WTC11 (cell line): ENCODE measurements around the gene DYRK1A. TPM values are rescaled to one million over a fixed set of nuclear protein-coding genes. Genes with fewer than 3 reads are reported as not detected.

Experiments
- ATAC-seq: fragments of 200-7000 bp; cut with Tn5 transposase; 2 replicates; pipeline ENCODE4 v1.10.0; 2021; ENCODE audit warnings: mild to moderate bottlenecking, moderate library complexity
- CTCF ChIA-PET: fragments of 300-600 bp; sonication (Branson Sonifier 250); formaldehyde crosslinking; loops from one replicate; lab custom pipeline; 2021; ENCODE audit warnings: antibody characterized with exemption; lab: Charles Lee
- POLR2A ChIA-PET: fragments of 350-600 bp; sonication (Branson Sonifier 250); formaldehyde crosslinking; loops from one replicate; lab custom pipeline; 2021; ENCODE audit warnings: antibody characterized with exemption; lab: Charles Lee
- DNase-seq: peaks from one replicate; pipeline ENCODE4 v3.0.0; 2021; ENCODE audit warnings: low spot score
- H3K27ac Mint-ChIP-seq: 2 replicates; pipeline ENCODE4 v1.8.0; 2021; ENCODE audit warnings: mixed read lengths
- H3K27me3 Mint-ChIP-seq: 2 replicates; pipeline ENCODE4 v1.8.0; 2021; ENCODE audit warnings: low read depth, mild to moderate bottlenecking, moderate library complexity, mixed read lengths
- H3K36me3 Mint-ChIP-seq: 2 replicates; pipeline ENCODE4 v1.8.0; 2021; ENCODE audit warnings: mixed read lengths
- H3K4me1 Mint-ChIP-seq: 2 replicates; pipeline ENCODE4 v1.8.0; 2022; ENCODE audit warnings: mixed read lengths
- H3K4me3 Mint-ChIP-seq: 2 replicates; pipeline ENCODE4 v1.8.0; 2021; ENCODE audit warnings: mild to moderate bottlenecking, moderate library complexity, mixed read lengths
- H3K9me3 Mint-ChIP-seq: 2 replicates; pipeline ENCODE4 v1.8.0; 2021; ENCODE audit warnings: mixed read lengths
- E2F5 ChIP-seq: sonication (generic); formaldehyde crosslinking; IDR thresholded peaks from 2 replicates; pipeline ENCODE4 v1.8.1; 2022; ENCODE audit warnings: mild to moderate bottlenecking, moderate library complexity, missing genetic modification reagents
- EMX1 ChIP-seq: fragments of 250-450 bp; sonication (Bioruptor Pico); IDR thresholded peaks from 2 replicates; pipeline ENCODE4 v1.8.0; 2021; ENCODE audit warnings: mild to moderate bottlenecking
- ERG ChIP-seq: fragments of 250-450 bp; sonication (Bioruptor Pico); IDR thresholded peaks from 2 replicates; pipeline ENCODE4 v1.8.0; 2021; ENCODE audit warnings: mild to moderate bottlenecking
- ETV6 ChIP-seq: sonication (generic); formaldehyde crosslinking; IDR thresholded peaks from 2 replicates; pipeline ENCODE4 v1.8.1; 2022; ENCODE audit warnings: mild to moderate bottlenecking, missing genetic modification reagents
- GRHL2 ChIP-seq: fragments of 250-450 bp; sonication (Bioruptor Pico); IDR thresholded peaks from 2 replicates; pipeline ENCODE4 v1.8.0; 2022; ENCODE audit warnings: mild to moderate bottlenecking, moderate library complexity; ENCODE audit not compliant: insufficient replicate concordance, severe bottlenecking
- GTF2I ChIP-seq: fragments of 250-450 bp; sonication (Bioruptor Pico); conservative IDR thresholded peaks from 2 replicates; pipeline ENCODE4 v1.4.0; 2021; ENCODE audit warnings: mild to moderate bottlenecking
- IRF2 ChIP-seq: sonication (generic); formaldehyde crosslinking; IDR thresholded peaks from 2 replicates; pipeline ENCODE4 v1.8.0; 2022; ENCODE audit warnings: low read depth, missing genetic modification reagents, borderline replicate concordance
- JAZF1 ChIP-seq: fragments of 250-450 bp; sonication (Bioruptor Pico); IDR thresholded peaks from 2 replicates; pipeline ENCODE4 v1.9.0; 2021; ENCODE audit warnings: moderate library complexity, mild to moderate bottlenecking, inconsistent platforms
- MLX ChIP-seq: sonication (generic); formaldehyde crosslinking; IDR thresholded peaks from 2 replicates; pipeline ENCODE4 v1.8.1; 2023; ENCODE audit warnings: mild to moderate bottlenecking, missing genetic modification reagents, moderate library complexity
- MYBL2 ChIP-seq: sonication (generic); formaldehyde crosslinking; IDR thresholded peaks from 2 replicates; pipeline ENCODE4 v1.8.1; 2023; ENCODE audit warnings: mild to moderate bottlenecking, moderate library complexity, missing genetic modification reagents
- NFATC4 ChIP-seq: fragments of 250-450 bp; sonication (Bioruptor Pico); IDR thresholded peaks from 2 replicates; pipeline ENCODE4 v1.9.0; 2021; ENCODE audit warnings: mild to moderate bottlenecking
- NFE2L1 ChIP-seq: sonication (generic); formaldehyde crosslinking; IDR thresholded peaks from 2 replicates; pipeline ENCODE4 v1.8.1; 2023; ENCODE audit warnings: missing genetic modification reagents
- NFYB ChIP-seq: sonication (generic); formaldehyde crosslinking; conservative IDR thresholded peaks from 2 replicates; pipeline ENCODE4 v1.8.0; 2022; ENCODE audit warnings: low read depth, missing genetic modification reagents
- OVOL2 ChIP-seq: fragments of 250-450 bp; sonication (Bioruptor Pico); IDR thresholded peaks from 2 replicates; pipeline ENCODE4 v1.9.0; 2021; ENCODE audit warnings: mild to moderate bottlenecking, borderline replicate concordance
- RELA ChIP-seq: sonication (generic); formaldehyde crosslinking; IDR thresholded peaks from 2 replicates; pipeline ENCODE4 v1.8.1; 2022; ENCODE audit warnings: missing genetic modification reagents, mild to moderate bottlenecking, borderline replicate concordance
- RORB ChIP-seq: fragments of 250-450 bp; sonication (Bioruptor Pico); IDR thresholded peaks from 2 replicates; pipeline ENCODE4 v1.9.0; 2021; ENCODE audit warnings: mild to moderate bottlenecking
- SMAD4 ChIP-seq: sonication (generic); formaldehyde crosslinking; IDR thresholded peaks from 2 replicates; pipeline ENCODE4 v1.8.0; 2022; ENCODE audit warnings: mild to moderate bottlenecking, missing genetic modification reagents
- TCF7 ChIP-seq: sonication (generic); formaldehyde crosslinking; IDR thresholded peaks from 2 replicates; pipeline ENCODE4 v1.8.0; 2022; ENCODE audit warnings: mild to moderate bottlenecking, low read depth, missing genetic modification reagents, moderate library complexity
- USF1 ChIP-seq: sonication (generic); formaldehyde crosslinking; IDR thresholded peaks from 2 replicates; pipeline ENCODE4 v1.8.0; 2022; ENCODE audit warnings: mild to moderate bottlenecking, missing genetic modification reagents
- USF2 ChIP-seq: sonication (generic); formaldehyde crosslinking; IDR thresholded peaks from 2 replicates; pipeline ENCODE4 v1.8.1; 2023; ENCODE audit warnings: mild to moderate bottlenecking, missing genetic modification reagents, moderate library complexity
- ZBTB21 ChIP-seq: sonication (generic); formaldehyde crosslinking; IDR thresholded peaks from 2 replicates; pipeline ENCODE4 v1.8.1; 2023; ENCODE audit warnings: mild to moderate bottlenecking, missing genetic modification reagents, borderline replicate concordance
- ZNF121 ChIP-seq: sonication (generic); formaldehyde crosslinking; IDR thresholded peaks from 2 replicates; pipeline ENCODE4 v1.8.0; 2023; ENCODE audit warnings: missing genetic modification reagents
- ZNF138 ChIP-seq: sonication (generic); formaldehyde crosslinking; conservative IDR thresholded peaks from 2 replicates; pipeline ENCODE4 v1.8.1; 2022; ENCODE audit warnings: mild to moderate bottlenecking, moderate library complexity, missing genetic modification reagents
- ZNF232 ChIP-seq: sonication (generic); formaldehyde crosslinking; IDR thresholded peaks from 2 replicates; pipeline ENCODE4 v1.8.0; 2022; ENCODE audit warnings: mild to moderate bottlenecking, missing genetic modification reagents
- ZNF317 ChIP-seq: sonication (generic); formaldehyde crosslinking; IDR thresholded peaks from 2 replicates; pipeline ENCODE4 v1.8.1; 2023; ENCODE audit warnings: low read depth, mild to moderate bottlenecking, moderate library complexity, missing genetic modification reagents, borderline replicate concordance
- ZNF671 ChIP-seq: fragments of 250-450 bp; sonication (Bioruptor Pico); IDR thresholded peaks from 2 replicates; pipeline ENCODE4 v1.8.0; 2021; ENCODE audit warnings: mild to moderate bottlenecking
- total RNA-seq: library from RNA; stranded (reverse); gene quantifications from 3 replicates; pipeline ENCODE4 v1.2.3, GENCODE V29; 2021

DYRK1A gene
- total RNA-seq, 1 experiment from 2014 or later, result 56.5 TPM

- DNase-seq (no peak), ATAC-seq (no peak)
- ChIA-PET POLR2A (no interaction called here), CTCF (interaction anchor here (1.3 kb wide), 1 partner anchor 74 kb away, joined by 4 read pairs; no protein-coding TSS in a partner anchor)
- Mint-ChIP-seq H3K4me1 (peaks cover 23% of the 10 kb centered on the region; the same call in 1 of the 2 replicates), H3K27me3 (no peaks in the 10 kb centered on the region), H3K9me3 (no peaks in the 10 kb centered on the region), H3K27ac (no peak overlapping the region), H3K4me3 (no peak overlapping the region), H3K36me3 (peaks cover 25% of the 10 kb centered on the region)
- TF ChIP-seq ERG (CRISPR knock-in tag), result no peak
- TF ChIP-seq OVOL2 (CRISPR knock-in tag), result no peak
- TF ChIP-seq MYBL2, result no peak
- TF ChIP-seq NFATC4 (CRISPR knock-in tag), result no peak
- no peak for TF ChIP-seq SMAD4 (CRISPR knock-in tag)
- no peak for TF ChIP-seq GTF2I (CRISPR knock-in tag)
- no peak for TF ChIP-seq ZNF232 (CRISPR knock-in tag)
- TF ChIP-seq USF2 (CRISPR knock-in tag), result no peak
- TF ChIP-seq TCF7, result no peak
- no peak for TF ChIP-seq RELA (CRISPR knock-in tag)
- TF ChIP-seq USF1 (CRISPR knock-in tag), result no peak
- TF ChIP-seq ZNF671 (CRISPR knock-in tag), result no peak
- no peak for TF ChIP-seq EMX1 (CRISPR knock-in tag)
Measured at GRCh38 chr21:37490084-37490483, 123.5 kb downstream of the DYRK1A start.

- ChIA-PET POLR2A (no interaction called here), CTCF (interaction anchor here (0.6 to 1.7 kb wide), 11 partner anchors 13 to 330 kb away, joined by 3 to 8 read pairs (median 3); no protein-coding TSS in a partner anchor)
- Mint-ChIP-seq H3K9me3 (no peaks in the 10 kb centered on the region), H3K27me3 (no peaks in the 10 kb centered on the region), H3K4me1 (peaks cover 55% of the 10 kb centered on the region), H3K27ac (no peak overlapping the region), H3K4me3 (no peak overlapping the region), H3K36me3 (peaks cover 33% of the 10 kb centered on the region)
- ATAC-seq, result no peak; the same call in 1 of the 2 replicates
- TF ChIP-seq ZBTB21, result no peak
- TF ChIP-seq ZNF138 (CRISPR knock-in tag), result no peak
- no peak for TF ChIP-seq E2F5 (CRISPR knock-in tag)
- no peak for TF ChIP-seq ETV6 (CRISPR knock-in tag)
- no peak for TF ChIP-seq ERG (CRISPR knock-in tag)
- no peak for DNase-seq
Measured at GRCh38 chr21:37496972-37497371, 130.4 kb downstream of the DYRK1A start.

- Mint-ChIP-seq H3K4me3 (peak overlapping the region; percentile 43), H3K4me1 (peaks cover 55% of the 10 kb centered on the region), H3K36me3 (peaks cover 27% of the 10 kb centered on the region), H3K27ac (peak overlapping the region; percentile 54), H3K9me3 (no peaks in the 10 kb centered on the region), H3K27me3 (no peaks in the 10 kb centered on the region)
- ChIA-PET CTCF (no interaction called here), POLR2A (no interaction called here)
- ATAC-seq, result 0 out of 2 replicates have a peak, but pooled peaks have one; percentile 20
- no peak for DNase-seq
- TF ChIP-seq NFE2L1 (CRISPR knock-in tag), result no peak
- no peak for TF ChIP-seq RELA (CRISPR knock-in tag)
- TF ChIP-seq MLX (CRISPR knock-in tag), result no peak
- TF ChIP-seq GRHL2, result no peak
- no peak for TF ChIP-seq ZNF121 (CRISPR knock-in tag)
- no peak for TF ChIP-seq JAZF1 (CRISPR knock-in tag)
- TF ChIP-seq ERG (CRISPR knock-in tag), result no peak
- TF ChIP-seq SMAD4 (CRISPR knock-in tag), result no peak
- TF ChIP-seq NFYB (CRISPR knock-in tag), result no peak
- no peak for TF ChIP-seq RORB (CRISPR knock-in tag)
- TF ChIP-seq IRF2 (CRISPR knock-in tag), result no peak
- TF ChIP-seq ZNF317 (CRISPR knock-in tag), result no peak
Measured at GRCh38 chr21:37498664-37499063, 132.1 kb downstream of the DYRK1A start.
